Breast epithelium (tissue), 3 donors: ENCODE data around the gene PM20D1.

Source experiments
- CTCF ChIP-seq, 3 donors: fragments of 450-650 bp; IDR thresholded peaks; one replicate each; pipeline ENCODE4 v1.5.1; 2016 to 2017; ENCODE audit warnings: antibody characterized with exemption in 3 of 3, mild to moderate bottlenecking in 3 of 3, moderate library complexity in 3 of 3
- POLR2A ChIP-seq: fragments of 450-650 bp; IDR thresholded peaks from one replicate; pipeline ENCODE4 v1.6.1; 2016; ENCODE audit warnings: antibody characterized with exemption, mild to moderate bottlenecking, moderate library complexity
- POLR2AphosphoS5 ChIP-seq, 3 donors: sonication (generic); formaldehyde crosslinking; IDR thresholded peaks; one replicate each; pipeline ENCODE4 v1.6.1; 2017; ENCODE audit warnings: antibody characterized with exemption in 3 of 3

- TF ChIP-seq CTCF (IDR thresholded peaks at IDR 0.05), result no peak
- TF ChIP-seq POLR2AphosphoS5 (IDR thresholded peaks at IDR 0.05), result no peak
- TF ChIP-seq POLR2A, result no peak
Measured at GRCh38 chr1:205798577-205798976, 51.4 kb downstream of the PM20D1 start.
